SK-N-MC (cell line): ENCODE data around the gene TP53BP1.
A peak's percentile ranks its signal among the peaks of the same experiment; 100 is the strongest.

Experiments used
- EZH2 ChIP-seq: fragments of 200-600 bp; sonication (generic); IDR thresholded peaks from one replicate; pipeline ENCODE4 v1.6.1; 2017; ENCODE audit warnings: antibody characterized with exemption
- POLR2AphosphoS5 ChIP-seq: IDR thresholded peaks from 2 replicates; pipeline ENCODE4 v1.6.1; 2012; ENCODE audit warnings: mild to moderate bottlenecking, low read depth, low read length, borderline replicate concordance

- TF ChIP-seq EZH2 (no peak), POLR2AphosphoS5 (peak; percentile 81)
Observed at GRCh38 chr15:43370975-43371974, 121.7 kb downstream of the TP53BP1 start, which contains the start of the genes TUBGCP4 and ZSCAN29.
